Measurements from ENCODE around the gene RABGAP1L. TPM values are rescaled to one million over a fixed set of nuclear protein-coding genes. Genes with fewer than 3 reads are reported as not detected.

RABGAP1L gene
- total and polyA plus RNA-seq, 2 of the 8 experiments (the other 6 are each of a cell fraction or from before 2014, with no cell fraction given): 33.3 to 156 TPM

DNA sequence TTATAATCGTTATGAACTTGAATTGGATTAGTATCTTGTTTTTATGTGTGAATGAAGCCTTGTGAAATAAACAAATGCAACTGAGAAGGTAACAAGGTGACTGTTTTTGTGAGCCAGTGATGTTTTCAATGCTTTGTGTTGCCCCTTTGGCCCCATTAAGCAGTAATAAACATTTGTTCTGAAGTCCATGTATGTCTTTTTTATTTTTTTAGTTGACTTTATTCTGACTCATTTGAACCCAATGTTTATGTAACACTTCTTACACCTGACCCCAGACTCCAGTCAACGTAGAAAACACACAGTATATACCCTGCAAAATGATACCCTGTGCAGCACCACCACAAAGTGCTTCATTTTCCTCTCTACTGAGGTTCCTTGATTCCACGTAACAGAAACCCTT lies 835.8 kb downstream of the RABGAP1L start (continued):
- TF ChIP-seq, protein P1, sequence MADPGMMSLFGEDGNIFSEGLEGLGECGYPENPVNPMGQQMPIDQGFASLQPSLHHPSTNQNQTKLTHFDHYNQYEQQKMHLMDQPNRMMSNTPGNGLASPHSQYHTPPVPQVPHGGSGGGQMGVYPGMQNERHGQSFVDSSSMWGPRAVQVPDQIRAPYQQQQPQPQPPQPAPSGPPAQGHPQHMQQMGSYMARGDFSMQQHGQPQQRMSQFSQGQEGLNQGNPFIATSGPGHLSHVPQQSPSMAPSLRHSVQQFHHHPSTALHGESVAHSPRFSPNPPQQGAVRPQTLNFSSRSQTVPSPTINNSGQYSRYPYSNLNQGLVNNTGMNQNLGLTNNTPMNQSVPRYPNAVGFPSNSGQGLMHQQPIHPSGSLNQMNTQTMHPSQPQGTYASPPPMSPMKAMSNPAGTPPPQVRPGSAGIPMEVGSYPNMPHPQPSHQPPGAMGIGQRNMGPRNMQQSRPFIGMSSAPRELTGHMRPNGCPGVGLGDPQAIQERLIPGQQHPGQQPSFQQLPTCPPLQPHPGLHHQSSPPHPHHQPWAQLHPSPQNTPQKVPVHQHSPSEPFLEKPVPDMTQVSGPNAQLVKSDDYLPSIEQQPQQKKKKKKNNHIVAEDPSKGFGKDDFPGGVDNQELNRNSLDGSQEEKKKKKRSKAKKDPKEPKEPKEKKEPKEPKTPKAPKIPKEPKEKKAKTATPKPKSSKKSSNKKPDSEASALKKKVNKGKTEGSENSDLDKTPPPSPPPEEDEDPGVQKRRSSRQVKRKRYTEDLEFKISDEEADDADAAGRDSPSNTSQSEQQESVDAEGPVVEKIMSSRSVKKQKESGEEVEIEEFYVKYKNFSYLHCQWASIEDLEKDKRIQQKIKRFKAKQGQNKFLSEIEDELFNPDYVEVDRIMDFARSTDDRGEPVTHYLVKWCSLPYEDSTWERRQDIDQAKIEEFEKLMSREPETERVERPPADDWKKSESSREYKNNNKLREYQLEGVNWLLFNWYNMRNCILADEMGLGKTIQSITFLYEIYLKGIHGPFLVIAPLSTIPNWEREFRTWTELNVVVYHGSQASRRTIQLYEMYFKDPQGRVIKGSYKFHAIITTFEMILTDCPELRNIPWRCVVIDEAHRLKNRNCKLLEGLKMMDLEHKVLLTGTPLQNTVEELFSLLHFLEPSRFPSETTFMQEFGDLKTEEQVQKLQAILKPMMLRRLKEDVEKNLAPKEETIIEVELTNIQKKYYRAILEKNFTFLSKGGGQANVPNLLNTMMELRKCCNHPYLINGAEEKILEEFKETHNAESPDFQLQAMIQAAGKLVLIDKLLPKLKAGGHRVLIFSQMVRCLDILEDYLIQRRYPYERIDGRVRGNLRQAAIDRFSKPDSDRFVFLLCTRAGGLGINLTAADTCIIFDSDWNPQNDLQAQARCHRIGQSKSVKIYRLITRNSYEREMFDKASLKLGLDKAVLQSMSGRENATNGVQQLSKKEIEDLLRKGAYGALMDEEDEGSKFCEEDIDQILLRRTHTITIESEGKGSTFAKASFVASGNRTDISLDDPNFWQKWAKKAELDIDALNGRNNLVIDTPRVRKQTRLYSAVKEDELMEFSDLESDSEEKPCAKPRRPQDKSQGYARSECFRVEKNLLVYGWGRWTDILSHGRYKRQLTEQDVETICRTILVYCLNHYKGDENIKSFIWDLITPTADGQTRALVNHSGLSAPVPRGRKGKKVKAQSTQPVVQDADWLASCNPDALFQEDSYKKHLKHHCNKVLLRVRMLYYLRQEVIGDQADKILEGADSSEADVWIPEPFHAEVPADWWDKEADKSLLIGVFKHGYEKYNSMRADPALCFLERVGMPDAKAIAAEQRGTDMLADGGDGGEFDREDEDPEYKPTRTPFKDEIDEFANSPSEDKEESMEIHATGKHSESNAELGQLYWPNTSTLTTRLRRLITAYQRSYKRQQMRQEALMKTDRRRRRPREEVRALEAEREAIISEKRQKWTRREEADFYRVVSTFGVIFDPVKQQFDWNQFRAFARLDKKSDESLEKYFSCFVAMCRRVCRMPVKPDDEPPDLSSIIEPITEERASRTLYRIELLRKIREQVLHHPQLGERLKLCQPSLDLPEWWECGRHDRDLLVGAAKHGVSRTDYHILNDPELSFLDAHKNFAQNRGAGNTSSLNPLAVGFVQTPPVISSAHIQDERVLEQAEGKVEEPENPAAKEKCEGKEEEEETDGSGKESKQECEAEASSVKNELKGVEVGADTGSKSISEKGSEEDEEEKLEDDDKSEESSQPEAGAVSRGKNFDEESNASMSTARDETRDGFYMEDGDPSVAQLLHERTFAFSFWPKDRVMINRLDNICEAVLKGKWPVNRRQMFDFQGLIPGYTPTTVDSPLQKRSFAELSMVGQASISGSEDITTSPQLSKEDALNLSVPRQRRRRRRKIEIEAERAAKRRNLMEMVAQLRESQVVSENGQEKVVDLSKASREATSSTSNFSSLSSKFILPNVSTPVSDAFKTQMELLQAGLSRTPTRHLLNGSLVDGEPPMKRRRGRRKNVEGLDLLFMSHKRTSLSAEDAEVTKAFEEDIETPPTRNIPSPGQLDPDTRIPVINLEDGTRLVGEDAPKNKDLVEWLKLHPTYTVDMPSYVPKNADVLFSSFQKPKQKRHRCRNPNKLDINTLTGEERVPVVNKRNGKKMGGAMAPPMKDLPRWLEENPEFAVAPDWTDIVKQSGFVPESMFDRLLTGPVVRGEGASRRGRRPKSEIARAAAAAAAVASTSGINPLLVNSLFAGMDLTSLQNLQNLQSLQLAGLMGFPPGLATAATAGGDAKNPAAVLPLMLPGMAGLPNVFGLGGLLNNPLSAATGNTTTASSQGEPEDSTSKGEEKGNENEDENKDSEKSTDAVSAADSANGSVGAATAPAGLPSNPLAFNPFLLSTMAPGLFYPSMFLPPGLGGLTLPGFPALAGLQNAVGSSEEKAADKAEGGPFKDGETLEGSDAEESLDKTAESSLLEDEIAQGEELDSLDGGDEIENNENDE (IDR thresholded peaks at IDR 0.05; ENCODE audit: insufficient replicate concordance, low read length): peak; percentile 62
- no peak for TF ChIP-seq FOSL1 (IDR thresholded peaks at IDR 0.05; ENCODE audit: insufficient read depth, low read depth, low read length)

All from H1 (cell line).